Ovary (tissue), 3 donors: ENCODE results near the gene INPP5A.

Source experiments
- POLR2A ChIP-seq: fragments of 450-650 bp; IDR thresholded peaks from one replicate; pipeline ENCODE4 v1.6.1; 2017; ENCODE audit warnings: antibody characterized with exemption, mild to moderate bottlenecking, moderate library complexity
- TF ChIP-seq, protein P1 (sequence below), 3 donors: fragments of 450-650 bp in 2 of 3; fragments of 200-600 bp in 1 of 3; IDR thresholded peaks; one replicate each; pipeline versions ENCODE4 v1.5.1 to v1.8.0; 2016 to 2022; ENCODE audit warnings: antibody characterized with exemption in 3 of 3, mild to moderate bottlenecking in 1 of 3
- donor health status: DM: no; HTN: no; CAD: no.

DNA sequence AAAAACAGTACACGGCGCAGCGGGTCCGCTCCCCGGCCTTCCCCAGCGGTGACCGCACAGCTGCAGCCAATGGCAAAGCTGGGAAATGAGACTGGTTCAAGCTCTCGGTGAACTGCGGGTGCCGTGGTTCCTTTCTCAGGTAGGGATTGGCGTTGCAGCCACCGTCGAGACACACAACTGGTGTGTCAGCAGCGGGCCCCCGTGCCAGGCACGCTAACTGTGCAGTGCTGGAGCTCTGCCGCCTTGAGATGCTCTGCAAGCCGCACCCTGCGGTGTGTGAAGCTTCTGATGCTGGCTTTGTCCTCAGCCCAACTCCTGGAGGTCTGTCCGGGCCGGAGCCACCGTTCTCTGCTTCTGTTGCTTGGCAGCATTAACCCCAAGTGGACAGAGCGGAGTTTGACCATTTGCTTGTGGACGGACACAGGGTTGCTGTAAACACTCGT, 269.0 kb downstream of the INPP5A start:
- TF ChIP-seq, protein P1, sequence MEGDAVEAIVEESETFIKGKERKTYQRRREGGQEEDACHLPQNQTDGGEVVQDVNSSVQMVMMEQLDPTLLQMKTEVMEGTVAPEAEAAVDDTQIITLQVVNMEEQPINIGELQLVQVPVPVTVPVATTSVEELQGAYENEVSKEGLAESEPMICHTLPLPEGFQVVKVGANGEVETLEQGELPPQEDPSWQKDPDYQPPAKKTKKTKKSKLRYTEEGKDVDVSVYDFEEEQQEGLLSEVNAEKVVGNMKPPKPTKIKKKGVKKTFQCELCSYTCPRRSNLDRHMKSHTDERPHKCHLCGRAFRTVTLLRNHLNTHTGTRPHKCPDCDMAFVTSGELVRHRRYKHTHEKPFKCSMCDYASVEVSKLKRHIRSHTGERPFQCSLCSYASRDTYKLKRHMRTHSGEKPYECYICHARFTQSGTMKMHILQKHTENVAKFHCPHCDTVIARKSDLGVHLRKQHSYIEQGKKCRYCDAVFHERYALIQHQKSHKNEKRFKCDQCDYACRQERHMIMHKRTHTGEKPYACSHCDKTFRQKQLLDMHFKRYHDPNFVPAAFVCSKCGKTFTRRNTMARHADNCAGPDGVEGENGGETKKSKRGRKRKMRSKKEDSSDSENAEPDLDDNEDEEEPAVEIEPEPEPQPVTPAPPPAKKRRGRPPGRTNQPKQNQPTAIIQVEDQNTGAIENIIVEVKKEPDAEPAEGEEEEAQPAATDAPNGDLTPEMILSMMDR (IDR thresholded peaks at IDR 0.05), result no peak
- no peak for TF ChIP-seq POLR2A
